Hematopoietic multipotent progenitor cell treated with erythropoietin and hydrocortisone succinate and interleukin-3 and kit ligand, for 15 days (in vitro differentiated cells): Measurements from ENCODE around the gene MUC5AC.
"Not testable (repeated sequence)": the region's sequence is repeated elsewhere in the genome, so short reads cannot be mapped to it uniquely, and the experiment has no call there.

Experiments used
- DNase-seq: peaks from one replicate; pipeline ENCODE4 v3.0.0-alpha.2; 2015; ENCODE audit warnings: low spot score

MUC5AC gene

DNA sequence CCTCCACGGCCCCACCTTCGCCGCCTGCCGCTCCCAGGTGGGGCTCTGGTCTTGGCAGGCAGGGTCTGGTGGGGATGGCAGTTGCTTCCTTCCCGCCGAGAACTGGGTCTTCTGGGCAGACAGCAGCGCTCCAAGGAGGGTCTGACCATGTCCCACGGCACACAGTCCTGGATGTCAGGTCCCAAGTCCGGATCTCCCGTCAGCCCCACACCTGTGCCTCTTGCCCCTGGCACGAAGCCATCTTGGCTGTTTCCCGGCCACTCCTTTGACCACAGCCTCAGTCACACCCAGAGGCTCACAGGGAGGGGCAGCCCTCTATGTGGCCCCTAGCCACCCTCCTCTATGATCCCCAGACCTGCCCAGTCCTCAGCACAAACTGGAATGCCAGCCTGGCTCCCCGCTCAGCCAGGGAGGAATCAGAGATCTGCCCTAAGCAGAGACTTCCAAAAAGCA, 79.4 kb downstream of the MUC5AC start:
- DNase-seq, result no peak

DNA sequence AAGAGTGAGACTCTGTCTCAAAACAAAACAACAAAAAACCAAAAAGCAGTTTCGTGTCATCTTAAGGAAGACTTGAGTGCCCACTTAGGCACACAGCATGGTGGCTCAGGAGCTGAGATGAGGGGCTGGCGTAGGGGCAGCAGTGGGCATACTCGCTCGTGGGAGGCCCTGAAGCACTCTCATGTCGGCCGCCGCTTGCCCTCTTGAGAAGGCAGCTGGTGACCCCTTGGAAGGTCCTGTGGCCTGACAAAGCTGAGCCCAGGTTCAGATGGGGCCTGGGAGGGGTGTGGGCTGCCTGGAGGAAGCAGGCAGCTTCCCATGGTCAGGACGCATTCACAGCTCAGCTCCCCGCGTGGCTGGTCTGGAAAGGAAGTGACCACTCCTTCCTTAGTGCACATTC, 80.1 kb downstream of the MUC5AC start:
- no peak for DNase-seq

DNA sequence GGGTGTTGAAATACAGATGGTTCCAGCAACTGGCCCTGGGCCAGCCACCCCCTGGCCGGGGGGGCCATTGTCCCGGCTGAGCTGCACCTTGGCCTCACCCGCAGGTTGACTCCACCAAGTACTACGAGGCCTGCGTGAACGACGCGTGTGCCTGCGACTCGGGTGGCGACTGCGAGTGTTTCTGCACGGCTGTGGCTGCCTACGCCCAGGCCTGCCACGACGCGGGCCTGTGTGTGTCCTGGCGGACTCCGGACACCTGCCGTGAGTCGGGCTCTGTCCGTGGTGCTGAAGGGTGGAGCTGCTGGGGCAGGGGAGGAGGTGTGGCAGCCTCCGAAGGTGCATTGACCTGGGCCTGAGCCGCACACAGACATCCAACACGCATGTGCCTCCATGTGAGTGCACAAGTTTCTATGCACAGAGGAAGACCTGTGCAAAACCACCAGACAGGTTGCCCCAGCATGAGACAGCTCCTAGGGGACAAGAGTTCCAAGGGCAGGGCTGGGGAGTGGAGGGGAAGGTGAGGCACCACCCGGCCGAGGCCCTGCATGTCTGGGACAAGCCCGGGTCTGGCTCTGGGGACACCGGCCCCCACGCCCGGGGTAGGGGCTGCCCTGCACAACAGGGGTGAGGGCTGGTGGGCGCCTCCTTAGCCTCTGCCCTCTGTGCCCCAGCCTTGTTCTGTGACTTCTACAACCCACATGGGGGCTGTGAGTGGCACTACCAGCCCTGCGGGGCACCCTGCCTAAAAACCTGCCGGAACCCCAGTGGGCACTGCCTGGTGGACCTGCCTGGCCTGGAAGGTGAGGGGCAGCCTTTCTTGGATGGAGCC, 81.2 kb downstream of the MUC5AC start:
- DNase-seq, result no peak

DNA sequence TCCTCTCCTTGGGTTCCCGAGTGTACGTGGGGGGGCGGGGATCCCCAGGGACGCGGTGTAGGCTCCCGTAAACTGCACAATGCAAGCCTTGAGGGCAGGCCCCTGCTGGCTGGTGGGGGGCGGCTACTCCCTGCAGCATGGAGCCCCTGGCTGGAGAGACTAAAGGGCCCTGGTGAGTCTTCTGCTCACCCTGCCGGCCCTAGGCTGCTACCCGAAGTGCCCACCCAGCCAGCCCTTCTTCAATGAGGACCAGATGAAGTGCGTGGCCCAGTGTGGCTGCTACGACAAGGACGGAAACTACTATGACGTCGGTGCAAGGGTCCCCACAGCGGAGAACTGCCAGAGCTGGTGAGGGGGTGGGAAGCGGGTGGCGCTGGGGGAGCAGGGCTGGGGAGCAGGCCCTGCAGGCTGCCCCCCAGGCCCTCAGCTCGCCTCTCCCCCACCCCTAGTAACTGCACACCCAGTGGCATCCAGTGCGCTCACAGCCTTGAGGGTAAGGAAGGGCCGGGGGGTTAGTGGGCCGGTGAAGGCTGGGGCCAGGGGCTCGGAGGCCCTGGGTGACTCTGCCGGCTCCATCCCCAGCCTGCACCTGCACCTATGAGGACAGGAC, 81.9 kb downstream of the MUC5AC start:
- no peak for DNase-seq

DNA sequence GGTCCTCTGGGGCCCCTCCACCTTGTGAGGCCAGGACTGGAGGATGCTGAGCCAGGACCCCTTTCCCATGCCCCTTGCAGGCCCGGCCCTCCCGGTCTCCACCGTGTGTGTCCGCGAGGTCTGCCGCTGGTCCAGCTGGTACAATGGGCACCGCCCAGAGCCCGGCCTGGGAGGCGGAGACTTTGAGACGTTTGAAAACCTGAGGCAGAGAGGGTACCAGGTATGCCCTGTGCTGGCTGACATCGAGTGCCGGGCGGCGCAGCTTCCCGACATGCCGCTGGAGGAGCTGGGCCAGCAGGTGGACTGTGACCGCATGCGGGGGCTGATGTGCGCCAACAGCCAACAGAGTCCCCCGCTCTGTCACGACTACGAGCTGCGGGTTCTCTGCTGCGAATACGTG, 83.0 kb downstream of the MUC5AC start:
- DNase-seq, result no peak

DNA sequence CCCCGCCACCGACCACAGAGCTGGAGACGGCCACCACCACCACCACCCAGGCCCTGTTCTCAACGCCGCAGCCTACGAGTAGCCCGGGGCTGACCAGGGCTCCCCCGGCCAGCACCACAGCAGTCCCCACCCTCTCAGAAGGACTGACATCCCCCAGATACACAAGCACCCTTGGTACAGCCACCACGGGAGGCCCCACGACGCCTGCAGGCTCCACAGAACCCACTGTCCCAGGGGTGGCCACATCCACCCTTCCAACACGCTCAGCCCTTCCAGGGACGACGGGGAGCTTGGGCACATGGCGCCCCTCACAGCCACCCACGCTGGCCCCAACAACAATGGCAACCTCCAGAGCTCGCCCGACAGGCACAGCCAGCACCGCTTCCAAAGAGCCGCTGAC, 84.0 kb downstream of the MUC5AC start:
- DNase-seq, result no peak

DNA sequence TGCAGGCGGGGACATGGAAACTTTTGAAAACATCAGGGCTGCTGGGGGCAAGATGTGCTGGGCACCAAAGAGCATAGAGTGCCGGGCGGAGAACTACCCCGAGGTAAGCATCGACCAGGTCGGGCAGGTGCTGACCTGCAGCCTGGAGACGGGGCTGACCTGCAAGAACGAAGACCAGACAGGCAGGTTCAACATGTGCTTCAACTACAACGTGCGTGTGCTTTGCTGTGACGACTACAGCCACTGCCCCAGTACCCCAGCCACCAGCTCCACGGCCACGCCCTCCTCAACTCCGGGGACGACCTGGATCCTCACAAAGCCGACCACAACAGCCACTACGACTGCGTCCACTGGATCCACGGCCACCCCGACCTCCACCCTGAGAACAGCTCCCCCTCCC, 84.5 kb downstream of the MUC5AC start:
- DNase-seq, result no peak

DNA sequence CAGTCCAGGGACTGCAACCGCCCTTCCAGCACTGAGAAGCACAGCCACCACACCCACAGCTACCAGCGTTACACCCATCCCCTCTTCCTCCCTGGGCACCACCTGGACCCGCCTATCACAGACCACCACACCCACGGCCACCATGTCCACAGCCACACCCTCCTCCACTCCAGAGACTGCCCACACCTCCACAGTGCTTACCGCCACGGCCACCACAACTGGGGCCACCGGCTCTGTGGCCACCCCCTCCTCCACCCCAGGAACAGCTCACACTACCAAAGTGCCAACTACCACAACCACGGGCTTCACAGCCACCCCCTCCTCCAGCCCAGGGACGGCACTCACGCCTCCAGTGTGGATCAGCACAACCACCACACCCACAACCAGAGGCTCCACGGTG, 85.0 kb downstream of the MUC5AC start:
- DNase-seq, result not testable (repeated sequence)

DNA sequence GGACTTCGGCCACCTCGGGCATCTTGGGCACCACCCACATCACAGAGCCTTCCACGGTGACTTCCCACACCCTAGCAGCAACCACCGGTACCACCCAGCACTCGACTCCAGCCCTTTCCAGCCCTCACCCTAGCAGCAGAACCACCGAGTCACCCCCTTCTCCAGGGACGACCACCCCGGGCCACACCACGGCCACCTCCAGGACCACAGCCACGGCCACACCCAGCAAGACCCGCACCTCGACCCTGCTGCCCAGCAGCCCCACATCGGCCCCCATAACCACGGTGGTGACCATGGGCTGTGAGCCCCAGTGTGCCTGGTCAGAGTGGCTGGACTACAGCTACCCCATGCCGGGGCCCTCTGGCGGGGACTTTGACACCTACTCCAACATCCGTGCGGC, 85.8 kb downstream of the MUC5AC start:
- DNase-seq, result not testable (repeated sequence)

DNA sequence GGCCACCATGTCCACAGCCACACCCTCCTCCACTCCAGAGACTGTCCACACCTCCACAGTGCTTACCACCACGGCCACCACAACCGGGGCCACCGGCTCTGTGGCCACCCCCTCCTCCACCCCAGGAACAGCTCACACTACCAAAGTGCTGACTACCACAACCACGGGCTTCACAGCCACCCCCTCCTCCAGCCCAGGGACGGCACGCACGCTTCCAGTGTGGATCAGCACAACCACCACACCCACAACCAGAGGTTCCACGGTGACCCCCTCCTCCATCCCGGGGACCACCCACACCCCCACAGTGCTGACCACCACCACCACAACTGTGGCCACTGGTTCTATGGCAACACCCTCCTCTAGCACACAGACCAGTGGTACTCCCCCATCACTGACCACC, 86.8 kb downstream of the MUC5AC start:
- DNase-seq, result not testable (repeated sequence)

DNA sequence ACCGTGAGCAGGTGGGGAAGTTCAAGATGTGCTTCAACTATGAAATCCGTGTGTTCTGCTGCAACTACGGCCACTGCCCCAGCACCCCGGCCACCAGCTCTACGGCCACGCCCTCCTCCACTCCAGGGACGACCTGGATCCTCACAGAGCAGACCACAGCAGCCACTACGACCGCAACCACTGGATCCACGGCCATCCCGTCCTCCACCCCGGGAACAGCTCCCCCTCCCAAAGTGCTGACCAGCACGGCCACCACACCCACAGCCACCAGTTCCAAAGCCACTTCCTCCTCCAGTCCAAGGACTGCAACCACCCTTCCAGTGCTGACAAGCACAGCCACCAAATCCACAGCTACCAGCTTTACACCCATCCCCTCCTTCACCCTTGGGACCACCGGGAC, 88.0 kb downstream of the MUC5AC start:
- not testable (repeated sequence) for DNase-seq

DNA sequence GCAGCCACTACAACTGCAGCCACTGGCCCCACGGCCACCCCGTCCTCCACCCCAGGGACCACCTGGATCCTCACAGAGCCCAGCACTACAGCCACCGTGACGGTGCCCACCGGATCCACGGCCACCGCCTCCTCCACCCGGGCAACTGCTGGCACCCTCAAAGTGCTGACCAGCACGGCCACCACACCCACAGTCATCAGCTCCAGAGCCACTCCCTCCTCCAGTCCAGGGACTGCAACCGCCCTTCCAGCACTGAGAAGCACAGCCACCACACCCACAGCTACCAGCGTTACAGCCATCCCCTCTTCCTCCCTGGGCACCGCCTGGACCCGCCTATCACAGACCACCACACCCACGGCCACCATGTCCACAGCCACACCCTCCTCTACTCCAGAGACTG, 88.5 kb downstream of the MUC5AC start:
- not testable (repeated sequence) for DNase-seq

DNA sequence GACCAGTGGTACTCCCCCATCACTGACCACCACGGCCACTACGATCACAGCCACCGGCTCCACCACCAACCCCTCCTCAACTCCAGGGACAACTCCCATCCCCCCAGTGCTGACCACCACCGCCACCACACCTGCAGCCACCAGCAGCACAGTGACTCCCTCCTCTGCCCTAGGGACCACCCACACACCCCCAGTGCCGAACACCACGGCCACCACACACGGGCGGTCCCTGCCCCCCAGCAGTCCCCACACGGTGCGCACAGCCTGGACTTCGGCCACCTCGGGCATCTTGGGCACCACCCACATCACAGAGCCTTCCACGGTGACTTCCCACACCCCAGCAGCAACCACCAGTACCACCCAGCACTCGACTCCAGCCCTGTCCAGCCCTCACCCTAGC, 89.3 kb downstream of the MUC5AC start:
- not testable (repeated sequence) for DNase-seq

DNA sequence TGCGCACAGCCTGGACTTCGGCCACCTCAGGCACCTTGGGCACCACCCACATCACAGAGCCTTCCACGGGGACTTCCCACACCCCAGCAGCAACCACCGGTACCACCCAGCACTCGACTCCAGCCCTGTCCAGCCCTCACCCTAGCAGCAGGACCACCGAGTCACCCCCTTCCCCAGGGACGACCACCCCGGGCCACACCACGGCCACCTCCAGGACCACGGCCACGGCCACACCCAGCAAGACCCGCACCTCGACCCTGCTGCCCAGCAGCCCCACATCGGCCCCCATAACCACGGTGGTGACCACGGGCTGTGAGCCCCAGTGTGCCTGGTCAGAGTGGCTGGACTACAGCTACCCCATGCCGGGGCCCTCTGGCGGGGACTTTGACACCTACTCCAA, 91.2 kb downstream of the MUC5AC start:
- not testable (repeated sequence) for DNase-seq

DNA sequence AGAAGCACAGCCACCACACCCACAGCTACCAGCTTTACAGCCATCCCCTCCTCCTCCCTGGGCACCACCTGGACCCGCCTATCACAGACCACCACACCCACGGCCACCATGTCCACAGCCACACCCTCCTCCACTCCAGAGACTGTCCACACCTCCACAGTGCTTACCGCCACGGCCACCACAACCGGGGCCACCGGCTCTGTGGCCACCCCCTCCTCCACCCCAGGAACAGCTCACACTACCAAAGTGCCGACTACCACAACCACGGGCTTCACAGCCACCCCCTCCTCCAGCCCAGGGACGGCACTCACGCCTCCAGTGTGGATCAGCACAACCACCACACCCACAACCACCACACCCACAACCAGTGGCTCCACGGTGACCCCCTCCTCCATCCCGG, 92.7 kb downstream of the MUC5AC start:
- DNase-seq, result not testable (repeated sequence)
